ENCODE measurements around the gene PARD6A.

Gene PARD6A

GRCh38 chr16:67667453-67667816, 6.7 kb downstream of the PARD6A start:
- H3K4me3 ChIP-seq (ENCODE audit: low read length): no peak overlapping the region
- TF ChIP-seq CTCF (conservative IDR thresholded peaks at IDR 0.05; ENCODE audit: low read depth, low read length): no peak
- DNase-seq (ENCODE audit: low read depth): no peak

DNA sequence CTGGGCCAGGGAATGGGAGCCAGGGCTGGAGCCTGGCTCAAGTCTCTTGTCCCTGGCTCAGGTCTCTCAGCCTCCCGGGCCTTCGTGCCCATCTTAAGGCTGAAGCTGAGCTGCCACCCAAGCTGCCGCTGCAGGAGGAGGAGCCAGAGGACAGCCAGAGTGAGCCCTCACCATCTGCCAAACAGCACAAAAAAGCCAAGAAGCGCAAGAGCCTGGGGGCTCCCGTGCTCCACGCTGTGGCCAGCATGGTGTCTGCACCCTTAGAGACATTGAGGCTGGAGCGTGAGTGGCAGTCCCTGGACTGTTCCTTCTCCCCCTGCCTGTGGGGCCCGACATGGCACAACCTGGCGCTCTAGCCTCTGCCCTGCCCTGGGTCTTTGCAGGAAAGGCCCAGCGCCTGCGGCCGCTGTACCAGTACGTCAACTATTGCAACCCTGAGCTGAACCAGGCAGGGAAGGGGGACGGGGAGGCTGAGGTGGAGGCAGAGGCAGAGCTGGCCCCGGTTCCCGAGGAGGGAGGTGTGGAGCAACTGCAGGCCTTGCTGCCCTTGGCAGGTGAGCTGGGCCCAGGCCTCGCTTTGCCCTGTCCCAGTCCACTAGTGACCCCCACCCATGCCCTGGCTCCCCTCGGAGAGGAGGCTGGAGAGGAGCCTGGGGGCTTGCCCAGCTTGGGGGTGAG, 7.2 kb downstream of the PARD6A start:
- no peak overlapping the region for H3K4me3 ChIP-seq (ENCODE audit: low read length)
- peak; percentile 97 for TF ChIP-seq CTCF (conservative IDR thresholded peaks at IDR 0.05; ENCODE audit: low read depth, low read length)
- DNase-seq (ENCODE audit: low read depth): peak; percentile 77

DNA sequence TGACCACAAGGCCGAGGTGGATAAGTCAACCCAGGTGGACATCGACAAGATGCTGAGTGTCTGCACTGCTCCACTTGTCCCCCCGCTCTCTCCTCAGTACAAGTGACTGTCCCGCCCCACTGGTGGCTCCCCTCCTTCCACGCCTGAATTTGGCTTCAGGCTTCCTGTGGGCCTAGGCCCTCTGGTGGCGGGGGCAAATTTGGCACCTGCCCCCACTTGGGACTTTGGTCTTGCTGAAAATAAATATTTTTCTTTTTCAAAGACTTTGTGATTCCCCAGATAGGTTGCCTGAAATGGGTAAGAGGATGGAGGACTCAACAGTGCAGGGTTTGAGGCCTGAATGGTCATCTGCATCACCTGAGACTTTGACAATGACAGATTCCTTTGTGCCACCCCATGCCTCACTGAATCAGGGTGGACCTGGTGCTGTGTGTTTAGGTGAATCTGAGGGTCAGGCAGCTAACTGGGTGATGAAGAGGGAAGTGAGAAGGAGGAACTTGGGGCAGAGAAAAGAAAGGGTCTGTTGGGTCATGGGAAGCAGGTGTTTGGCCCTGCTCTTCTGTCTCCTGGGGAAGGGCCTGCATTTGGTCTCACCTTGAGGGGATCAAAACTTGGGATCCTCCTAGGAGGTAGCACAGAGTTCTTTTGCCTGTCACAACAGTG, 7.9 kb downstream of the PARD6A start:
- DNase-seq (ENCODE audit: low read depth): no peak
- peak; percentile 22 for TF ChIP-seq CTCF (conservative IDR thresholded peaks at IDR 0.05; ENCODE audit: low read depth, low read length)
- no peak overlapping the region for H3K4me3 ChIP-seq (ENCODE audit: low read length)

GRCh38 chr16:67669499-67670101, 8.8 kb downstream of the PARD6A start:
- H3K4me3 ChIP-seq (ENCODE audit: low read length): no peak overlapping the region
- no peak for DNase-seq (ENCODE audit: low read depth)
- no peak for TF ChIP-seq CTCF (conservative IDR thresholded peaks at IDR 0.05; ENCODE audit: low read depth, low read length)

- DNase-seq (ENCODE audit: low read depth): no peak
- no peak overlapping the region for H3K4me3 ChIP-seq (ENCODE audit: low read length)
- no peak for TF ChIP-seq CTCF (conservative IDR thresholded peaks at IDR 0.05; ENCODE audit: low read depth, low read length)
Measured at GRCh38 chr16:67672306-67672705, 11.5 kb downstream of the PARD6A start.

GRCh38 chr16:67672739-67673662, 12.2 kb downstream of the PARD6A start:
- DNase-seq (ENCODE audit: low read depth): no peak
- no peak overlapping the region for H3K4me3 ChIP-seq (ENCODE audit: low read length)
- TF ChIP-seq CTCF (conservative IDR thresholded peaks at IDR 0.05; ENCODE audit: low read depth, low read length): peak; percentile 80

Measured in retinal pigment epithelial cell (primary cell).